Mucosa of descending colon (tissue), 3 donors: ENCODE data around the gene FGF3. TPM values are rescaled to one million over a fixed set of nuclear protein-coding genes. Genes with fewer than 3 reads are reported as not detected.

Experiments used
- ATAC-seq: fragments of 200-7000 bp; cut with Tn5 transposase; one replicate; pipeline ENCODE4 v1.9.1; 2020; ENCODE audit warnings: mild to moderate bottlenecking, moderate library complexity
- DNase-seq, 3 donors: peaks; one replicate each; pipeline ENCODE4 v3.0.0-alpha.2; 2020
- H3K36me3 ChIP-seq: fragments of 200-600 bp; one replicate; pipeline ENCODE4 v1.8.0; 2021; ENCODE audit warnings: low read depth, mild to moderate bottlenecking
- H3K4me1 ChIP-seq: fragments of 200-600 bp; one replicate; pipeline ENCODE4 v1.8.0; 2021; ENCODE audit warnings: low read depth, mild to moderate bottlenecking
- H3K4me3 ChIP-seq: fragments of 200-600 bp; one replicate; pipeline ENCODE4 v1.8.0; 2021; ENCODE audit warnings: mild to moderate bottlenecking
- H3K9me3 ChIP-seq: fragments of 200-600 bp; one replicate; pipeline ENCODE4 v1.8.0; 2021; ENCODE audit warnings: mild to moderate bottlenecking
- intact Hi-C, 2 donors: fragments of 100-400 bp; cut with DNase I in 1 of 2; cut with micrococcal nuclease in 1 of 2; formaldehyde crosslinking; loops; one replicate each; pipeline versions ENCODE4 v1.11.0 to v1.11.1; 2022; cut with DNase I, micrococcal nuclease
- total RNA-seq, 3 donors: library from RNA; stranded (reverse); fragmentation: NEBNext Ultra II Directional in 2 of 3; extraction: Animal tissue kit (Norgen Biotek cat#: 25700) in 2 of 3; gene quantifications; one replicate each; pipeline versions ENCODE4 v1.2.1 to v1.2.4, GENCODE V29; 2021 to 2023
- TF ChIP-seq, protein P1 (sequence below): fragments of 200-600 bp; IDR thresholded peaks from one replicate; pipeline ENCODE4 v1.8.0; 2022; ENCODE audit warnings: antibody characterized with exemption, mild to moderate bottlenecking
- donor health status: DM: no; HTN: no; CAD: no; lungs with moderate emphysema.
- donor health status: DM: no; HTN: no; CAD: no.
- donor health status: DM: no; HTN: yes; CAD: no.

Gene FGF3
- total RNA-seq, 3 donors from 2014 or later = not detected

DNA sequence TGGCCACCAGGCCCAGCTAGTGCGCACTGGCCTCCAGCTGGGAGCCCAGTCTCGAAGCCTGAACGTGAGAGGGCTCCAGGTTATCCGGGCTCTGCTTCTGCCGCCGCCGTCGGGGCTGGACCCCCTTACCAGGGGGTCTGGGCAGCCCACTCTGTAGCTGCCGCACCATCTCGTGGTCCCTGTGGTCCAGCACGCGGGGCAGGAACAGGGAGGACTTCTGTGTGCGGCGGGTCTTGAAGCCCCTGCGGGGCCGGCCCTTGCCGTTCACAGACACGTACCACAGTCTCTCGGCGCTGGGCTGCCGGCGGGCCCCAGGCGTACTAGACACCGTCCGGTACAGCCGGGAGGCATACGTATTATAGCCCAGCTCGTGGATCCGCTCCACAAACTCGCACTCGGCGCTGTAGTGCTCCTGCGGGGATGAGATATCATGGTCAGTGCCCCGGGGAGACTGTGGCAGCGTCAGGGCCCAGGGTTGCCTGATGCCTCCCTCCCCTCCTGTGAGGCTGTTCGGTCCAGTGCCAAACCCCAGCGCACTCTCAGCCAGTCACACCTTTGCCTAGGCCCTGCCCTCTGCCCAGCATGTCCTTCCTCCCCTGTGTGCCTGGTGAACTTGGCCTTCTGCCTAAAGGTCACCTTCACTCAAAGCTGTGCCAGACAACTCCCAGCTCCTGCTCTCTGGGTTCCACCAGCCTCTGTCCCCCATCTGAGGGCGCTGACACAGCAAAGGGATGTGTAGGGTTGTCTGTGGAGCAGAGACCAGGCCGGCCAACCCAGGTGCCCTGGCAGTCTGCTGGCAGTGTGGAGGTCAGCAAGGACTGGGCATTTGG lies 8.7 kb downstream of the FGF3 start:
- Histone ChIP-seq H3K4me3 (no peak overlapping the region), H3K9me3 (no peaks in the 10 kb centered on the region), H3K36me3 (no peaks in the 10 kb centered on the region), H3K4me1 (no peaks in the 10 kb centered on the region)
- no peak for ATAC-seq
- DNase-seq = no peak
- intact Hi-C loops = no loop called here
- TF ChIP-seq, protein P1, sequence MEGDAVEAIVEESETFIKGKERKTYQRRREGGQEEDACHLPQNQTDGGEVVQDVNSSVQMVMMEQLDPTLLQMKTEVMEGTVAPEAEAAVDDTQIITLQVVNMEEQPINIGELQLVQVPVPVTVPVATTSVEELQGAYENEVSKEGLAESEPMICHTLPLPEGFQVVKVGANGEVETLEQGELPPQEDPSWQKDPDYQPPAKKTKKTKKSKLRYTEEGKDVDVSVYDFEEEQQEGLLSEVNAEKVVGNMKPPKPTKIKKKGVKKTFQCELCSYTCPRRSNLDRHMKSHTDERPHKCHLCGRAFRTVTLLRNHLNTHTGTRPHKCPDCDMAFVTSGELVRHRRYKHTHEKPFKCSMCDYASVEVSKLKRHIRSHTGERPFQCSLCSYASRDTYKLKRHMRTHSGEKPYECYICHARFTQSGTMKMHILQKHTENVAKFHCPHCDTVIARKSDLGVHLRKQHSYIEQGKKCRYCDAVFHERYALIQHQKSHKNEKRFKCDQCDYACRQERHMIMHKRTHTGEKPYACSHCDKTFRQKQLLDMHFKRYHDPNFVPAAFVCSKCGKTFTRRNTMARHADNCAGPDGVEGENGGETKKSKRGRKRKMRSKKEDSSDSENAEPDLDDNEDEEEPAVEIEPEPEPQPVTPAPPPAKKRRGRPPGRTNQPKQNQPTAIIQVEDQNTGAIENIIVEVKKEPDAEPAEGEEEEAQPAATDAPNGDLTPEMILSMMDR = no peak

DNA sequence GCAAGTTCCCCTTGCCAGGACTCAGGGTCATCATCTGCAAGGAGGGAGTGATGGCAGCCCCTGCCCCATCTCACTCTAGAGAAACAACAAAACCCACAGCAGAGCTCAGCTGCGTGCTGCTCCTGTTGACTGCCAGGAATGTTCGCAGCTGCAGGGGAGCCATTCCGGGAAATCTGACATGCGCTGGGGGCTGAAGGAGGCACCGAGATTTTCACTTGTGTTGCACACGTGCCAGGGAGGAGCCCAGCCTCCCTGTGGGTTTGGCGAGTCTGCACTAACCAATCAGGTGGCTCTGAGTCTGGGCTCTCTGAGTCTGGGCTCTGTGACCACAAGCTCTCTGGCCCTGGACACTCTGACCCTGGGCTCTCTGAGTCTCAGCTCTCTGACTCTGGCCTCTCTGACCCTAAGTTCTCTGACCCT lies 10.5 kb downstream of the FGF3 start:
- intact Hi-C loops = no loop called here
- no peak for DNase-seq
- H3K9me3 ChIP-seq = no peaks in the 10 kb centered on the region
- TF ChIP-seq, protein P1 = no peak
- no peaks in the 10 kb centered on the region for H3K4me1 ChIP-seq
- no peak overlapping the region for H3K4me3 ChIP-seq
- no peaks in the 10 kb centered on the region for H3K36me3 ChIP-seq
- ATAC-seq = no peak

DNA sequence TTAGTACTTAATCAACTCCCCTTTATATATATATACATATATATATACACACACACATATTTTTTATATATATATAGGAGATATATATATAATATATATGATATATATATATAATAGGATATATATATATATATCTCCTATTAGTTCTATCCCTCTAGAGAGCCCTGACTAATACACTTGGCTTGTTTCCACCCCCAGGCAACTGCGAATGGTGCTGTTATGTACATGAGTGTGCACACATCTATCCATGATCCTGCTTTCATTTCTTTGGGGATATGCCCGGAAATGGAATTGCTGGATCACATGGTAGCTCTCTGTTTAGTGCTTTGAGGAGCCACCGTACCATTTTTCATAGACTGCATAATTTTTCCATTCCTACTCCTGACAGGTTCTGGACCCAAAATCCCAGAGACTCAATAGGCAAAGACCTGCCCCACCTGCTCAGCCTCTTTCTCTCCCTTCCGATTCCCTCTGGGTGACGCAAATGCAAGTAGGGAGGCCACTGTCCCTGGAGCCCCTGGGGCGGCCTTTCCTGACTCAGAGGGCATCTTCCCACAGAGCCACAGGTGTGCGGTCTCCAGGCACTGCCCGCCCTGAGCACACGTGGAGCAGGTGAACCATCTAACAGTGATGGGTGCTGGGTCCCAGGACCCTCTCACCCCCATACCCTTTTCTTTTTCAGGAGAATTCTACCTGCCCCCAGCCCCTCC lies 12.0 kb downstream of the FGF3 start:
- Histone ChIP-seq H3K4me1 (no peaks in the 10 kb centered on the region), H3K9me3 (no peaks in the 10 kb centered on the region), H3K36me3 (no peaks in the 10 kb centered on the region), H3K4me3 (no peak overlapping the region)
- no peak for DNase-seq
- no peak for ATAC-seq
- TF ChIP-seq, protein P1 = no peak
- intact Hi-C loops = no loop called here

DNA sequence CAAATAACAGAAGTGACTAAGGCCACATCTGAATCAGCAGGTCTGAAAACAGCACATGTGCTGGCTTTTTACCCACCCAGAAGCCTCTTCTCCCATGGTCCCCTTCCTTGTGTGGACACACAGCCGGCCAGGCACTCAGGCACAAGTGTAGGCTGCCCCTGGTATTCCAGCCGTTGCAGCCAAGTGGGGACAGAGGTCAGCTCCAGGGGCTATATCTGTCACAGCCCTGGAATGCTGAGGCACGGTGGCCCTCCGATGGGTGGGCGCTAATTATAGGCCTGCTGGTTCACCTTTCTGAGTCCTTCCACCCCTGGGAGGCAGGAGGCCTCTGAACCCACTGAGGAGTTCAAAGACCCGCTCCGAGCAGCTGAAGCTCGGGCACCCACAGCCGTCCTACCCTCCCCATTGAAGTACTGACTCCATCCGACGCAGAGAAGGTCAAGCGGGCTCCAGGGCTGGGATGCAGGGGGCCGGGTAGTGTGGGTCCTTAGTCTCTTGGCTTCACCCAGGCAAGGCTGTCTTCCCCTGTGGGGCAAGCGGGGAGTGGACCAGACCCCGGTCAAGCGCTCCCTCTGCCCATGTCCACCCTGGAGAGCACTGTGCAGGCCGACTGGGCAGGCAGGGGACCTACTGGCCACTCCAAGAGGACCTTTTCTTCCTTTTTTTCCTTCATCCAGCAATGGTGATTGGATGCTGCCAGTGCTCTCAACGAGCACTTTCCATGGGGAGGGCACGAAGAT lies 14.3 kb downstream of the FGF3 start:
- Histone ChIP-seq H3K4me1 (no peaks in the 10 kb centered on the region), H3K4me3 (no peak overlapping the region), H3K9me3 (no peaks in the 10 kb centered on the region), H3K36me3 (no peaks in the 10 kb centered on the region)
- ATAC-seq = no peak
- TF ChIP-seq, protein P1 = no peak
- DNase-seq = no peak
- intact Hi-C loops = no loop called here

DNA sequence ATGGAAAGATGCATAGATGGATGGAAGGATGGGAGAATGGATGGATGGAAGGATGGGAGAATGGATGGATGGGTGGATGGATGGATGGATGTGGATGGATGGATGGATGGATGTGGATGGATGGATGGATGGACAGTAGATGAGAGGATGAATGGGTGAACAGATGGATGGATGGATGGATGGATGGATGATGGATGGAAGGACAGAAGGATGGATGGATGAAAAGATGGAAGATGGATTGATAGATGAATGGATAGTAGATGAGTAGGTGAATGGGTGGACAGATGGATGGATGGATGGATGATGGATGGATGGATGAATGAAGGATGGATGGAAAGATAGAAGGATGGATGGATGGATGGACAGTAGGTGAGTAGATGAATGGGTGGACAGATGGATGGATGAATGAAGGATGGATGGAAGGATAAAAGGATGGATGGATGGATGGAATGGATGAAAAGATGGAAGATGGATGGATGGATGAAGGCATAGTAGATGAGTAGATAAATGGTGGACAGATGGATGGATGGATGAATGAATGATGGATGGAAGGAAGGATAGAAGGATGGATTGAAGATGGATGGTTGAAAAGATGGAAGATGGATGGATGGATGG lies 15.5 kb downstream of the FGF3 start:
- no peak for DNase-seq
- intact Hi-C loops = no loop called here
- ATAC-seq = no peak
- TF ChIP-seq, protein P1 = no peak
- Histone ChIP-seq H3K9me3 (peaks cover 2% of the 10 kb centered on the region), H3K4me3 (no peak overlapping the region), H3K4me1 (no peaks in the 10 kb centered on the region), H3K36me3 (no peaks in the 10 kb centered on the region)
